Muscle layer of colon (tissue), 2 donors: ENCODE data around the gene PF4V1.

Experiments
- H3K27ac ChIP-seq: one replicate; pipeline ENCODE4 v1.7.0; 2013; ENCODE audit warnings: low read depth, mild to moderate bottlenecking, low read length, moderate library complexity
- H3K27me3 ChIP-seq, 2 donors: one replicate each; pipeline ENCODE4 v1.7.0; 2013; ENCODE audit warnings: low read length in 2 of 2, mild to moderate bottlenecking in 2 of 2; ENCODE audit not compliant: insufficient read depth in 2 of 2, control insufficient read depth in 1 of 2
- H3K36me3 ChIP-seq: one replicate; pipeline ENCODE4 v1.7.0; 2013; ENCODE audit warnings: mild to moderate bottlenecking, low read length; ENCODE audit not compliant: insufficient read depth
- H3K4me1 ChIP-seq: one replicate; pipeline ENCODE4 v1.7.0; 2013; ENCODE audit warnings: mild to moderate bottlenecking, low read length; ENCODE audit not compliant: insufficient read depth
- H3K4me3 ChIP-seq, 2 donors: one replicate each; pipeline ENCODE4 v1.7.0; 2013; ENCODE audit warnings: low read length in 2 of 2, low read depth in 1 of 2, mild to moderate bottlenecking in 1 of 2, moderate library complexity in 1 of 2
- H3K9ac ChIP-seq: one replicate; pipeline ENCODE4 v1.7.0; 2013; ENCODE audit warnings: low read length
- H3K9me3 ChIP-seq: one replicate; pipeline ENCODE4 v1.7.0; 2013; ENCODE audit warnings: mild to moderate bottlenecking, low read length
- donor health status: abdominal sarcoma.
- donor health status: Adenocarcinoma of cecum.

PF4V1 gene

DNA sequence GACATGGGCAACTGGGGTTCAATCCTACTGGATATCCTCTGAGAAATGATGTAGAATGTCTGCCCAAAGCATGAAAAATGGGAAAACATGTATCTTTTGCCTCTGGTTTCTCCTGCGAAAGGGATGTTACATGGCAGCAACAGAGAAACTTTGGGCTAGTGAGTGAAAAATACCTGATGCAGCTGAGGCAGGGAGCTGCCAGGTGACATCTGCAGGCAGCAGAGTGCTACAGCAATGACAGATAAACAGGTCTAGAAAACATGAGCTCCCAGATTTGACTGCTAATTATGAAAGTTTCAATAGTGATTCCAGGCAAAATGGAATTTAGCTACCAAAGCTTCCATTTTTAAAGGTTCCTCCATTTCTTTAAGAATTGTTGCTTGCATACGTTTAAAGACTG, 11.3 kb downstream of the PF4V1 start:
- H3K9me3 ChIP-seq: no peaks in the 10 kb centered on the region
- H3K9ac ChIP-seq: no peak overlapping the region
- peaks cover 0 to 7% of the 10 kb centered on the region in 2 donors for H3K27me3 ChIP-seq
- no peak overlapping the region for H3K27ac ChIP-seq
- H3K36me3 ChIP-seq: no peaks in the 10 kb centered on the region
- no peak overlapping the region for H3K4me3 ChIP-seq
- H3K4me1 ChIP-seq: no peaks in the 10 kb centered on the region

DNA sequence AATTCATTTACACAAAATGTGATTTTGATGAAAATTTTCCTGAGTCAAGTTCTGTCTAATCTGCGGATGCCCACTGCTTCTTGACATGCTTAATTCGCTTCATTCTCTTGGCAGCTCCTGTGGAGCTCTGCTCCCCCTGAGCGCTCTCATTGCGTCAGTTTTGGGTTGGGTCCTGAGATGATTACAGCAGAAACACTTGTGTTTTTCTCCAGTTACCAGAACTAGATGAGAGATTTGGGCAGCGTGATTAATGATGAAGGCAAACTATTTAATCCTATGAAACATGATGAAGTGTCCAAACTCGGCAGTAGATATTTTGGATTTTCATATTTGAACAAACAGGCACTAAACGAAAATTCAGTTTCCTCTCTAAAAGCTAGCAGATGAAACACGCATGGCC, 11.9 kb downstream of the PF4V1 start:
- Histone ChIP-seq H3K4me1 (no peaks in the 10 kb centered on the region), H3K36me3 (no peaks in the 10 kb centered on the region), H3K9me3 (no peaks in the 10 kb centered on the region), H3K4me3 (no peak overlapping the region), H3K27ac (no peak overlapping the region), H3K9ac (no peak overlapping the region), H3K27me3 (peaks cover 0 to 11% of the 10 kb centered on the region in 2 donors)

DNA sequence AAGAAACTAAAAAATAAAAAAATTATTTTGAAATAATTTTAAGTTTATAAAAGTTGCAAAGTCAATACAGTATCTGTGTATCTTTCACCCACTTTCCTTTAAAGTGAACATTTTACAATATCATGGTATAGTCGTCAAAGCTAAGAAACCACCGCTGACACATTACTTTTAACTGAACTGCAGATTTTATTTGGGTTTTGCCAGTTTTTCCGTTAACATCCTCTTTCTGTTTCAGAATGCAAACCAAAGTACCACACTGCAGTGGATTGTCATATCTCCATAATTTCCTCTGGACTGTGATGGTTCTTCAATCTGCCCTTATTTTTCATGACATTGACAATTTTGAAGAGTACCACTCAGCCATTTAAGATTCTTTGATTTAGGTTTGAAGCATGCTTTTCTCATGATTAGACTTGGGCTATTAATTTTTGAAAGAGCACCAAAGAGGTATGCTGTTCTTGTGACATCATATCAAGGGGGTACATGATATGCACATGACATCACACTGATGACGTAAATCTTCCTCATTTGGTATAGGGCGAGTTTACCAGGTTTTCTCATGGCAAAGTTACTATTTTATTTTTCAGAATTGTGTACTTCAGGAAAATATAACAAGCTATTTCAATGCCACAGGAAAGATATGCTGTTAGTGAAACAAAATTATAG, 12.5 kb downstream of the PF4V1 start:
- Histone ChIP-seq H3K36me3 (no peaks in the 10 kb centered on the region), H3K27ac (no peak overlapping the region), H3K9me3 (no peaks in the 10 kb centered on the region), H3K27me3 (peaks cover 0 to 15% of the 10 kb centered on the region in 2 donors), H3K4me1 (no peaks in the 10 kb centered on the region), H3K4me3 (no peak overlapping the region), H3K9ac (no peak overlapping the region)

DNA sequence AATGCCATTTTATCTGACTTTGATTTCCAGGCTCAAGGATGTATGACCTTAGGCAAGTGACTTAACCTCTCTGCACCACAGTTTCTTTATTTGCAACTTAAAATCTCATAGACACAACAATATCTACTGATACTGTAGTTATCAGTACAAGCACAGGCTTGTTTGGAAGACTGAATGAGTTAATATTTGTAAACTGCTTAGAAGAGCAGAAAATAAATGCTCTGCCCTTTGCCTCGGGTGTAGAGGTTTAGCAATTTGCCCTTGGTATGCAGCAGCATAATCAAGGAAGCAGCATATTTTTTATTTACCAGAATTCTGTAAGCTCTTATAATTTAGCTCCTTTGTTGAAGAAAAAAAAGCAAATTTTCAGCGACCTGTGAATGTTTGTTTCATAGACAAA, 13.2 kb downstream of the PF4V1 start:
- Histone ChIP-seq H3K9ac (no peak overlapping the region), H3K27ac (no peak overlapping the region), H3K27me3 (peaks cover 0 to 15% of the 10 kb centered on the region in 2 donors)

DNA sequence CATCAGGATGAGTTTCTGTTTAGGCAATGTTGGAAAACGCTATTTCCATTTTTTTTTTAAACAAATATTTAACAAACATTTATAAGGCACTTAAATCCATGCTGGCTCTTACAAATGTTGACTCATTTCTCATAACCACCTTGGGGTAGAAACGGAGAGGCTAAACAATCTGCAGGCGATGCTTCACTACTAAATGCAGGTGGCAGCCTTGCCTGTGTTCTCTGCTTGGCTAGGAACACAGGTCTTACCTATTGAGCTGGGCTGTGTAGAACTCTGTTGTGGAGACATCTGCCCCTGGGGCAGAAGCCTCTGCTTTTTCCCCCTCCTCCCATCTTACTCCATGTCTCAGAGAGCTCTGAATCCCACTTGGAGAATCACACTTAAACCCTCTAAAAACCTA, 14.7 kb downstream of the PF4V1 start:
- H3K4me1 ChIP-seq: no peaks in the 10 kb centered on the region
- no peak overlapping the region for H3K4me3 ChIP-seq
- no peak overlapping the region for H3K9ac ChIP-seq
- no peaks in the 10 kb centered on the region for H3K36me3 ChIP-seq
- H3K9me3 ChIP-seq: no peaks in the 10 kb centered on the region
- H3K27ac ChIP-seq: no peak overlapping the region
- H3K27me3 ChIP-seq: peaks cover 0 to 15% of the 10 kb centered on the region in 2 donors

More for the DNA sequence above, 13.2 kb downstream of the PF4V1 start:
- H3K4me1 ChIP-seq: no peaks in the 10 kb centered on the region
- no peaks in the 10 kb centered on the region for H3K36me3 ChIP-seq
- H3K4me3 ChIP-seq: no peak overlapping the region
- no peaks in the 10 kb centered on the region for H3K9me3 ChIP-seq

DNA sequence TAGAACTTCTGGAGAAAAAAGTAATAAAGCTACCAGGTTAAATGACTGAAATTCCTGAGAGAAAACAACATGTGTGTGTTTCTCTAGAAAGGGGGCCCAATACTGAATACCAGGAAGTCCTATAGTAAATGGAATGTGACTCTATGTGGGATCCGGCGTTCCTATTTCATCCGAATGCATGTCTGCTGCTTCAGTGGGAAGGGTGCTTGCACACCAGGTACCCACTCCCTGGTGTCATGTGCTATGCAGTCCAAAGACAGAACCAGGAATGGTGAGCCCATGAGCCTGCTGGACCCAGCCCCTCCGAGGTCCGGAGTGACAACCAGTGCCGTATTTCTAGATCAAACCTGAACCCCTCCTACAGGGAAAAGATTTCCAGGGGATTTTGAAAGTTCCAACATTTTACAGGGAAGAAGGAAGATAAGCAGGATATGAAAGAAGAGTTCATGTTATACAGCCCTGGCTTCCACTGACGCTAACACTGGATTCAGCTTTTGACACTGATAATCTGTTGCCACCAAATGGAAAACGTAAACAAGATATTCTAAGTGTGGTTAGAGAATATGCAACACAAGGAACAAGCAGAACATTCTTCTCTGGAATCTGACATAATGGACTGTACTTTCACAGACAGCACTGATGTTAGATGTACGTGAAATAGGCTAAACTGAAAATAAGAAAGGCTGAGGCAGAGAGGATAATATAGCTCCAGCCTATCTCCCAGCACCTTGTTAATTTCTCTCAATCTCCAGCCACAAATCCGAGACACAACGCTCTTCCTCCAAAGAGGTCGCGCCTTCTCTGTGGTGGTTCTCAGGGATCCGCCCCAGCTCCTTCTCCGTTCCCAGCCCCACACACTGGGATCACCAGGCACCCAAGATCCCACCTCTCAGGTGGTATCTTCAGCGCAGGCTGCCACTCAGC, 15.4 kb downstream of the PF4V1 start:
- Histone ChIP-seq H3K4me3 (peak overlapping the region; percentile 63 to 73), H3K36me3 (no peaks in the 10 kb centered on the region), H3K4me1 (no peaks in the 10 kb centered on the region), H3K9ac (no peak overlapping the region), H3K27ac (peak overlapping the region; percentile 16), H3K9me3 (no peaks in the 10 kb centered on the region), H3K27me3 (peaks cover 0 to 15% of the 10 kb centered on the region in 2 donors)

DNA sequence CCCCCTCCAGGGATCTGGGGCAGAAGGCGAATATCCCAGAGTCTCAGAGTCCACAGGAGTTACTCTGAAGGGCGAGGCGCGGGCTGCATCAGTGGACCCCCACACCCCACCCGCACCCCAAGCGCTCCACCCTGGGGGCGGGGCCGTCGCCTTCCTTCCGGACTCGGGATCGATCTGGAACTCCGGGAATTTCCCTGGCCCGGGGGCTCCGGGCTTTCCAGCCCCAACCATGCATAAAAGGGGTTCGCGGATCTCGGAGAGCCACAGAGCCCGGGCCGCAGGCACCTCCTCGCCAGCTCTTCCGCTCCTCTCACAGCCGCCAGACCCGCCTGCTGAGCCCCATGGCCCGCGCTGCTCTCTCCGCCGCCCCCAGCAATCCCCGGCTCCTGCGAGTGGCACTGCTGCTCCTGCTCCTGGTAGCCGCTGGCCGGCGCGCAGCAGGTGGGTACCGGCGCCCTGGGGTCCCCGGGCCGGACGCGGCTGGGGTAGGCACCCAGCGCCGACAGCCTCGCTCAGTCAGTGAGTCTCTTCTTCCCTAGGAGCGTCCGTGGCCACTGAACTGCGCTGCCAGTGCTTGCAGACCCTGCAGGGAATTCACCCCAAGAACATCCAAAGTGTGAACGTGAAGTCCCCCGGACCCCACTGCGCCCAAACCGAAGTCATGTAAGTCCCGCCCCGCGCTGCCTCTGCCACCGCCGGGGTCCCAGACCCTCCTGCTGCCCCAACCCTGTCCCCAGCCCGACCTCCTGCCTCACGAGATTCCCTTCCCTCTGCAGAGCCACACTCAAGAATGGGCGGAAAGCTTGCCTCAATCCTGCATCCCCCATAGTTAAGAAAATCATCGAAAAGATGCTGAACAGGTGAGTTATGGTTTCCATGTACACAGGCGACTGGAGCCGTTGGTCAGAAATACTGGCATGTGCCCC, 16.3 kb downstream of the PF4V1 start, which contains the start of gene CXCL1:
CXCL1 (plus strand) TSS at position 264 of the 926 bp plus-strand sequence; CDS start at position 342, 78 bp downstream.
- H3K4me1 ChIP-seq: no peaks in the 10 kb centered on the region
- H3K36me3 ChIP-seq: no peaks in the 10 kb centered on the region
- peak within 1 kb of the TSS; percentile 63 to 73 for H3K4me3 ChIP-seq
- no peak within 1 kb of the TSS for H3K9ac ChIP-seq
- H3K27me3 ChIP-seq: peaks cover 0 to 15% of the 10 kb centered on the region in 2 donors
- H3K9me3 ChIP-seq: no peaks in the 10 kb centered on the region
- peak within 1 kb of the TSS; percentile 16 for H3K27ac ChIP-seq

DNA sequence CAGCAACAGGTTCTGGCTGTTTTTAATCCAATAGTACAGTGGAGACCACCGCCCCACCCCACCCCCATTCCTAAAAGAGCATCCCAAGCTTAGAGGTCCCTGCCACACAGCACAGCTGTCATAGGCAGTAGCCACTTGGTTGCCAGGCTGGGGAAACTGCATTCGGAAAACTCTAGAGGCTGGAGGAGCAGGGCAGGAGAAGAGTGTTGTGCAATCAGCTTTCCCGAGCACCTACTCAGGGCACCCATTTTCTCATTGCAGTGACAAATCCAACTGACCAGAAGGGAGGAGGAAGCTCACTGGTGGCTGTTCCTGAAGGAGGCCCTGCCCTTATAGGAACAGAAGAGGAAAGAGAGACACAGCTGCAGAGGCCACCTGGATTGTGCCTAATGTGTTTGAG, 17.2 kb downstream of the PF4V1 start:
- H3K27ac ChIP-seq: no peak overlapping the region
- H3K36me3 ChIP-seq: no peaks in the 10 kb centered on the region
- peaks cover 0 to 15% of the 10 kb centered on the region in 2 donors for H3K27me3 ChIP-seq
- H3K4me1 ChIP-seq: no peaks in the 10 kb centered on the region
- no peak overlapping the region for H3K9ac ChIP-seq
- H3K9me3 ChIP-seq: no peaks in the 10 kb centered on the region
- no peak overlapping the region for H3K4me3 ChIP-seq

DNA sequence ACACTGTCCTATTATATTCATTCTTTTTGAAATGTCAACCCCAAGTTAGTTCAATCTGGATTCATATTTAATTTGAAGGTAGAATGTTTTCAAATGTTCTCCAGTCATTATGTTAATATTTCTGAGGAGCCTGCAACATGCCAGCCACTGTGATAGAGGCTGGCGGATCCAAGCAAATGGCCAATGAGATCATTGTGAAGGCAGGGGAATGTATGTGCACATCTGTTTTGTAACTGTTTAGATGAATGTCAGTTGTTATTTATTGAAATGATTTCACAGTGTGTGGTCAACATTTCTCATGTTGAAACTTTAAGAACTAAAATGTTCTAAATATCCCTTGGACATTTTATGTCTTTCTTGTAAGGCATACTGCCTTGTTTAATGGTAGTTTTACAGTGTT, 17.7 kb downstream of the PF4V1 start:
- Histone ChIP-seq H3K27ac (no peak overlapping the region), H3K4me1 (no peaks in the 10 kb centered on the region), H3K4me3 (no peak overlapping the region), H3K9ac (no peak overlapping the region), H3K9me3 (no peaks in the 10 kb centered on the region), H3K27me3 (peaks cover 0 to 15% of the 10 kb centered on the region in 2 donors), H3K36me3 (no peaks in the 10 kb centered on the region)

DNA sequence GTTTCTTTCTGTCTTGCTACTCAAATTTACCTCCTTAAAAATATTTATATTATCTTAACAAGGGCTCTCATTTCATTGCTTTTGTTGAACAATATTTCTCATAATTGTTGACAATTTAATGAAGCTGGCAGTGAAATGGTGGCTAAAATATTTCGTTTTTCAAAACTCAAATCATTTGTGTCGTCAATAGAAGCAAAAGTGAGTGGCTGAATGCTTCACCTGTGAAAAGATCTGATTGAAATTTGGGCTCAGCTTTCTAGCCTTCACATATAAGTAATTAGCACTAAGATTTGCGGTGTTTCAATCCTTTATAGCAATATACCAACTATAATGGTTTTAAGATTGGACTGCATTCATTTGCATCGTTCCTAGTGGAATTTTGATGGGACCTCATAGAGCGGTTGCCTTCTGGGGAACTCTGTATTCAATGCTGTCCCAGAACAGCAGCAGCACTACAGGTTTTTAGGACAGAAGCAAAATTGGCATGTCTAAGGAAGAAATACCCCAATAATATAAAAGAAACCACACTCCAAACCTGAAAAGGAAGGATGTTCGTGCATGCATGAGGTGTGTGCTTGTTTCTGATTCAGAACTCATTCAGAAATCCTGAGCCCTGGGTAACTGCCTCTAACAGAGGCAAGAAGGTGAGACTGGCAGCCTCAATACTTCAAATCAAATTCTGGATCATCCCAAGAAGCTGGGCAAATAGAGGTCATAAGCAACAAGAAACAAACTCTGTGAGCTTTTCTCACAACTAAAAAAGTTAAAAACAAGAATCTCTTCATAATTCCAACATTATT, 18.6 kb downstream of the PF4V1 start:
- Histone ChIP-seq H3K27ac (no peak overlapping the region), H3K4me1 (no peaks in the 10 kb centered on the region), H3K36me3 (no peaks in the 10 kb centered on the region), H3K4me3 (no peak overlapping the region), H3K9ac (no peak overlapping the region), H3K9me3 (no peaks in the 10 kb centered on the region), H3K27me3 (peaks cover 0 to 15% of the 10 kb centered on the region in 2 donors)
